Endothelial cell (in vitro differentiated cells): ENCODE results near the gene ZBTB39. TPM values are rescaled to one million over a fixed set of nuclear protein-coding genes. Genes with fewer than 3 reads are reported as not detected.

Experiments
- DNase-seq: peaks from one replicate; pipeline ENCODE4 v3.0.0; 2021; ENCODE audit warnings: low spot score
- H3K27ac Mint-ChIP-seq: one replicate; pipeline ENCODE4 v1.8.0; 2021; ENCODE audit warnings: mixed read lengths, inconsistent platforms; ENCODE audit not compliant: unreplicated experiment
- H3K27me3 Mint-ChIP-seq: one replicate; pipeline ENCODE4 v1.8.0; 2021; ENCODE audit warnings: mild to moderate bottlenecking, moderate library complexity, mixed read lengths, inconsistent platforms; ENCODE audit not compliant: unreplicated experiment
- H3K36me3 Mint-ChIP-seq: one replicate; pipeline ENCODE4 v1.8.0; 2021; ENCODE audit warnings: mild to moderate bottlenecking, low read depth, mixed read lengths, inconsistent platforms; ENCODE audit not compliant: unreplicated experiment
- H3K4me1 Mint-ChIP-seq: one replicate; pipeline ENCODE4 v1.8.0; 2021; ENCODE audit warnings: mild to moderate bottlenecking, mixed read lengths, inconsistent platforms; ENCODE audit not compliant: unreplicated experiment
- H3K4me3 Mint-ChIP-seq: one replicate; pipeline ENCODE4 v1.8.0; 2021; ENCODE audit warnings: mild to moderate bottlenecking, mixed read lengths, inconsistent platforms; ENCODE audit not compliant: unreplicated experiment
- H3K9me3 Mint-ChIP-seq: one replicate; pipeline ENCODE4 v1.8.0; 2021; ENCODE audit warnings: mixed read lengths, inconsistent platforms; ENCODE audit not compliant: unreplicated experiment
- CTCF ChIP-seq: fragments of 200-600 bp; sonication (generic); IDR thresholded peaks from one replicate; pipeline ENCODE4 v1.5.0; 2021; ENCODE audit warnings: antibody characterized with exemption; ENCODE audit not compliant: unreplicated experiment
- total RNA-seq: library from RNA; stranded (reverse); fragmentation: NEBNext Ultra II Directional; extraction: Animal tissue kit (Norgen Biotek cat#: 25700); gene quantifications from one replicate; pipeline ENCODE4 v1.2.1, GENCODE V29; 2021; ENCODE audit not compliant: unreplicated experiment

The ZBTB39 gene
- total RNA-seq, 1 donor from 2014 or later, result 23.9 TPM

- H3K36me3 Mint-ChIP-seq, result peaks cover 10% of the 10 kb centered on the region
- H3K9me3 Mint-ChIP-seq, result peaks cover 11% of the 10 kb centered on the region
- peaks cover 11% of the 10 kb centered on the region for H3K27me3 Mint-ChIP-seq
- H3K4me1 Mint-ChIP-seq, result peaks cover 11% of the 10 kb centered on the region
- DNase-seq, result no peak
- TF ChIP-seq CTCF, result no peak
- H3K27ac Mint-ChIP-seq, result no peak overlapping the region
- H3K4me3 Mint-ChIP-seq, result no peak overlapping the region
Measured at GRCh38 chr12:56958422-56958821, 47.9 kb downstream of the ZBTB39 start.

GRCh38 chr12:56957229-56958052 lies 48.9 kb downstream of the ZBTB39 start, which contains the start of gene RDH16:
TSS of gene RDH16 (minus strand) at chr12:56957608. CDS start at chr12:56957462, 146 bp downstream.
- no peak for DNase-seq
- peaks cover 11% of the 10 kb centered on the region for H3K4me1 Mint-ChIP-seq
- no peak for TF ChIP-seq CTCF
- H3K27me3 Mint-ChIP-seq, result peaks cover 11% of the 10 kb centered on the region
- H3K36me3 Mint-ChIP-seq, result peaks cover 14% of the 10 kb centered on the region
- no peak within 1 kb of the TSS for H3K4me3 Mint-ChIP-seq
- peaks cover 15% of the 10 kb centered on the region for H3K9me3 Mint-ChIP-seq
- no peak within 1 kb of the TSS for H3K27ac Mint-ChIP-seq

GRCh38 chr12:56955631-56956256 lies 50.6 kb downstream of the ZBTB39 start:
- H3K36me3 Mint-ChIP-seq, result peaks cover 13% of the 10 kb centered on the region
- no peak for DNase-seq
- H3K9me3 Mint-ChIP-seq, result peaks cover 12% of the 10 kb centered on the region
- H3K4me3 Mint-ChIP-seq, result no peak overlapping the region
- no peak for TF ChIP-seq CTCF
- H3K27ac Mint-ChIP-seq, result no peak overlapping the region
- peaks cover 11% of the 10 kb centered on the region for H3K4me1 Mint-ChIP-seq
- peaks cover 8% of the 10 kb centered on the region for H3K27me3 Mint-ChIP-seq

- Mint-ChIP-seq H3K27me3 (peaks cover 8% of the 10 kb centered on the region), H3K27ac (no peak overlapping the region), H3K4me3 (no peak overlapping the region), H3K9me3 (peaks cover 12% of the 10 kb centered on the region), H3K36me3 (peaks cover 13% of the 10 kb centered on the region), H3K4me1 (peaks cover 11% of the 10 kb centered on the region)
- no peak for DNase-seq
- no peak for TF ChIP-seq CTCF
Measured at GRCh38 chr12:56954958-56955355, 51.4 kb downstream of the ZBTB39 start.
